Central memory CD8-positive, alpha-beta T cell (primary cell): ENCODE results near the gene RCCD1.

Experiments used
- ATAC-seq: fragments of 150-1000 bp; cut with Tn5 transposase; replicated peaks from 2 replicates; pipeline ENCODE4 v1.10.0; 2022; ENCODE audit warnings: mild to moderate bottlenecking, moderate FRiP score, moderate number of reproducible peaks; ENCODE audit not compliant: poor library complexity, severe bottlenecking; ENCODE audit errors: extremely low read depth
- DNase-seq, 2 donors: peaks; one replicate each; pipeline ENCODE4 v3.0.0; 2021; ENCODE audit warnings: low spot score in 2 of 2
- H3K27ac Mint-ChIP-seq: one replicate; pipeline ENCODE4 v1.8.0; 2022; ENCODE audit warnings: low read depth, mild to moderate bottlenecking, moderate library complexity, mixed read lengths
- H3K27me3 Mint-ChIP-seq: one replicate; pipeline ENCODE4 v1.8.0; 2022; ENCODE audit warnings: mixed read lengths
- H3K36me3 Mint-ChIP-seq: one replicate; pipeline ENCODE4 v1.8.0; 2022; ENCODE audit warnings: mild to moderate bottlenecking, moderate library complexity, mixed read lengths; ENCODE audit not compliant: insufficient read depth
- H3K4me1 Mint-ChIP-seq: one replicate; pipeline ENCODE4 v1.8.0; 2022; ENCODE audit warnings: mixed read lengths
- H3K4me3 Mint-ChIP-seq: one replicate; pipeline ENCODE4 v1.8.0; 2022; ENCODE audit warnings: mild to moderate bottlenecking, moderate library complexity, mixed read lengths
- H3K9me3 Mint-ChIP-seq: one replicate; pipeline ENCODE4 v1.8.0; 2022; ENCODE audit warnings: mixed read lengths

Gene RCCD1

GRCh38 chr15:90938261-90938660, 16.4 kb upstream of the RCCD1 start:
- DNase-seq (no peak), ATAC-seq (no peak)
- no peaks in the 10 kb centered on the region for H3K9me3 Mint-ChIP-seq
- H3K4me3 Mint-ChIP-seq: no peak overlapping the region
- no peaks in the 10 kb centered on the region for H3K27me3 Mint-ChIP-seq
- peaks cover 41% of the 10 kb centered on the region for H3K36me3 Mint-ChIP-seq
- H3K4me1 Mint-ChIP-seq: peaks cover 27% of the 10 kb centered on the region
- H3K27ac Mint-ChIP-seq: no peak overlapping the region

- ATAC-seq (no peak), DNase-seq (no peak)
- no peak overlapping the region for H3K27ac Mint-ChIP-seq
- peaks cover 18% of the 10 kb centered on the region for H3K4me1 Mint-ChIP-seq
- H3K36me3 Mint-ChIP-seq: peaks cover 53% of the 10 kb centered on the region
- no peaks in the 10 kb centered on the region for H3K27me3 Mint-ChIP-seq
- H3K9me3 Mint-ChIP-seq: no peaks in the 10 kb centered on the region
- H3K4me3 Mint-ChIP-seq: no peak overlapping the region
Observed at GRCh38 chr15:90939756-90940155, 14.9 kb upstream of the RCCD1 start.

- Mint-ChIP-seq H3K27ac (no peak overlapping the region), H3K4me3 (no peak overlapping the region), H3K36me3 (peaks cover 61% of the 10 kb centered on the region), H3K27me3 (no peaks in the 10 kb centered on the region), H3K4me1 (peaks cover 10% of the 10 kb centered on the region), H3K9me3 (no peaks in the 10 kb centered on the region)
- DNase-seq (no peak), ATAC-seq (no peak)
Observed at GRCh38 chr15:90941038-90941437, 13.6 kb upstream of the RCCD1 start.

- H3K4me3 Mint-ChIP-seq: no peak overlapping the region
- DNase-seq: no peak
- H3K27me3 Mint-ChIP-seq: no peaks in the 10 kb centered on the region
- ATAC-seq: no peak
- no peak overlapping the region for H3K27ac Mint-ChIP-seq
- H3K36me3 Mint-ChIP-seq: peaks cover 67% of the 10 kb centered on the region
- H3K4me1 Mint-ChIP-seq: no peaks in the 10 kb centered on the region
- H3K9me3 Mint-ChIP-seq: no peaks in the 10 kb centered on the region
Observed at GRCh38 chr15:90942354-90943120, 12.1 kb upstream of the RCCD1 start.

GRCh38 chr15:90945091-90945490, 9.6 kb upstream of the RCCD1 start:
- peaks cover 63% of the 10 kb centered on the region for H3K36me3 Mint-ChIP-seq
- ATAC-seq (no peak), DNase-seq (no peak)
- H3K4me3 Mint-ChIP-seq: no peak overlapping the region
- H3K27ac Mint-ChIP-seq: no peak overlapping the region
- no peaks in the 10 kb centered on the region for H3K4me1 Mint-ChIP-seq
- no peaks in the 10 kb centered on the region for H3K27me3 Mint-ChIP-seq
- H3K9me3 Mint-ChIP-seq: no peaks in the 10 kb centered on the region

GRCh38 chr15:90946538-90946937, 8.1 kb upstream of the RCCD1 start:
- H3K36me3 Mint-ChIP-seq: peaks cover 59% of the 10 kb centered on the region
- H3K27me3 Mint-ChIP-seq: no peaks in the 10 kb centered on the region
- DNase-seq: no peak
- no peaks in the 10 kb centered on the region for H3K9me3 Mint-ChIP-seq
- H3K4me3 Mint-ChIP-seq: no peak overlapping the region
- H3K27ac Mint-ChIP-seq: no peak overlapping the region
- no peaks in the 10 kb centered on the region for H3K4me1 Mint-ChIP-seq
- ATAC-seq: no peak

GRCh38 chr15:90946941-90947576, 7.6 kb upstream of the RCCD1 start:
- Mint-ChIP-seq H3K4me1 (no peaks in the 10 kb centered on the region), H3K36me3 (peaks cover 58% of the 10 kb centered on the region), H3K4me3 (no peak overlapping the region), H3K9me3 (no peaks in the 10 kb centered on the region), H3K27me3 (no peaks in the 10 kb centered on the region), H3K27ac (no peak overlapping the region)
- no peak for ATAC-seq
- no peak for DNase-seq

GRCh38 chr15:90947577-90948357, 6.9 kb upstream of the RCCD1 start:
- Mint-ChIP-seq H3K36me3 (peaks cover 52% of the 10 kb centered on the region), H3K27me3 (no peaks in the 10 kb centered on the region), H3K9me3 (no peaks in the 10 kb centered on the region), H3K27ac (no peak overlapping the region), H3K4me3 (no peak overlapping the region), H3K4me1 (no peaks in the 10 kb centered on the region)
- DNase-seq (no peak), ATAC-seq (no peak)

GRCh38 chr15:90948506-90948905, 6.2 kb upstream of the RCCD1 start:
- ATAC-seq (no peak), DNase-seq (no peak)
- no peak overlapping the region for H3K4me3 Mint-ChIP-seq
- H3K27me3 Mint-ChIP-seq: no peaks in the 10 kb centered on the region
- H3K36me3 Mint-ChIP-seq: peaks cover 47% of the 10 kb centered on the region
- peaks cover 2% of the 10 kb centered on the region for H3K4me1 Mint-ChIP-seq
- no peaks in the 10 kb centered on the region for H3K9me3 Mint-ChIP-seq
- H3K27ac Mint-ChIP-seq: no peak overlapping the region

GRCh38 chr15:90949979-90950675, 4.6 kb upstream of the RCCD1 start:
- H3K27ac Mint-ChIP-seq: no peak overlapping the region
- no peak for ATAC-seq
- H3K9me3 Mint-ChIP-seq: no peaks in the 10 kb centered on the region
- peaks cover 38% of the 10 kb centered on the region for H3K36me3 Mint-ChIP-seq
- no peak for DNase-seq
- H3K4me1 Mint-ChIP-seq: peaks cover 9% of the 10 kb centered on the region
- no peaks in the 10 kb centered on the region for H3K27me3 Mint-ChIP-seq
- H3K4me3 Mint-ChIP-seq: no peak overlapping the region

GRCh38 chr15:90950676-90951075, 4.0 kb upstream of the RCCD1 start:
- no peaks in the 10 kb centered on the region for H3K9me3 Mint-ChIP-seq
- DNase-seq (no peak), ATAC-seq (no peak)
- no peak overlapping the region for H3K4me3 Mint-ChIP-seq
- H3K27me3 Mint-ChIP-seq: no peaks in the 10 kb centered on the region
- peaks cover 9% of the 10 kb centered on the region for H3K4me1 Mint-ChIP-seq
- no peak overlapping the region for H3K27ac Mint-ChIP-seq
- peaks cover 38% of the 10 kb centered on the region for H3K36me3 Mint-ChIP-seq

- H3K36me3 Mint-ChIP-seq: peaks cover 27% of the 10 kb centered on the region
- no peak overlapping the region for H3K27ac Mint-ChIP-seq
- peak overlapping the region; percentile 77 for H3K4me3 Mint-ChIP-seq
Observed at GRCh38 chr15:90952901-90953677, 1.6 kb upstream of the RCCD1 start.

More at GRCh38 chr15:90952901-90953677, 1.6 kb upstream of the RCCD1 start:
- peaks cover 9% of the 10 kb centered on the region for H3K4me1 Mint-ChIP-seq
- ATAC-seq: no peak
- no peaks in the 10 kb centered on the region for H3K27me3 Mint-ChIP-seq
- no peak for DNase-seq
- H3K9me3 Mint-ChIP-seq: no peaks in the 10 kb centered on the region
